Activated B cell treated with CpG ODN at 0.5 μM for 24 hours (primary cell): ENCODE results near the gene DLGAP1. TPM values are rescaled to one million over a fixed set of nuclear protein-coding genes. Genes with fewer than 3 reads are reported as not detected.

Experiments
- ATAC-seq: fragments of 200-7000 bp; cut with Tn5 transposase; one replicate; pipeline ENCODE4 v1.10.0; 2021; ENCODE audit warnings: low read depth, mild to moderate bottlenecking, moderate library complexity
- CTCF ChIA-PET: fragments of 350-600 bp; sonication (Branson Sonifier 250); formaldehyde crosslinking; loops from one replicate; lab custom pipeline; 2021; ENCODE audit warnings: antibody characterized with exemption; lab: Charles Lee
- POLR2A ChIA-PET: fragments of 350-600 bp; sonication (Branson Sonifier 250); formaldehyde crosslinking; loops from one replicate; lab custom pipeline; 2021; ENCODE audit warnings: antibody characterized with exemption; lab: Charles Lee
- DNase-seq: peaks from one replicate; pipeline ENCODE4 v3.0.0; 2022
- H3K27ac Mint-ChIP-seq: one replicate; pipeline ENCODE4 v1.8.0; 2020; ENCODE audit warnings: mixed read lengths
- H3K27me3 Mint-ChIP-seq: one replicate; pipeline ENCODE4 v1.8.0; 2021; ENCODE audit warnings: mixed read lengths
- H3K36me3 Mint-ChIP-seq: one replicate; pipeline ENCODE4 v1.8.0; 2021; ENCODE audit warnings: low read depth, mixed read lengths
- H3K4me1 Mint-ChIP-seq: one replicate; pipeline ENCODE4 v1.8.0; 2021; ENCODE audit warnings: mixed read lengths
- H3K4me3 Mint-ChIP-seq: one replicate; pipeline ENCODE4 v1.8.0; 2020; ENCODE audit warnings: mild to moderate bottlenecking, mixed read lengths
- H3K9me3 Mint-ChIP-seq: one replicate; pipeline ENCODE4 v1.8.0; 2020; ENCODE audit warnings: mixed read lengths
- intact Hi-C: fragments of 100-400 bp; cut with micrococcal nuclease; formaldehyde crosslinking; loops from one replicate; pipeline ENCODE4 v1.15.1; 2024
- total RNA-seq: library from RNA; stranded (reverse); gene quantifications from 2 replicates; pipeline ENCODE4 v1.2.3, GENCODE V29; 2022
- TF ChIP-seq, protein P1 (sequence below): fragments of 200-600 bp; IDR thresholded peaks from one replicate; pipeline ENCODE4 v1.8.0; 2022; ENCODE audit warnings: antibody characterized with exemption, mild to moderate bottlenecking

The DLGAP1 gene
- total RNA-seq, 1 donor from 2014 or later: 0.18 TPM

DNA sequence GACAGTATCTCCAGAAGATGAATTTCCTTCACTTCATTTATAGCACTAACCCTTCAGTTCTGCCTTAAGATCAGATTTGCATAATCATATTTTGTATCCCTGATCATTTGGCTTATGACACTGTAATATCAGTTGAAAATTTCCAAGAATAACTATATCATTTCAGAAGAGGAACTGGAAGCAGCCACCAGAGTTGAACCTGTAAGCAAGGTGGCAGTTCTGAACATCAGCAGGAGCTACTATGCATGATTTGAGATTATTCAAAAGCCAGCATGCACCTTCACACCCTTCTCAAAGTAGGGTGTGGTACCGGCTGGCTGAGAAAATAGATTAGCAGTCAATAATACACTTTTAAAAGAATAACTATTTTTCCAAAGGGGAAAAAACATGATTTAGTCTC is 328.2 kb downstream of the DLGAP1 start:
- intact Hi-C loops: no loop called here
- DNase-seq: no peak
- CTCF ChIA-PET: no interaction called here

DNA sequence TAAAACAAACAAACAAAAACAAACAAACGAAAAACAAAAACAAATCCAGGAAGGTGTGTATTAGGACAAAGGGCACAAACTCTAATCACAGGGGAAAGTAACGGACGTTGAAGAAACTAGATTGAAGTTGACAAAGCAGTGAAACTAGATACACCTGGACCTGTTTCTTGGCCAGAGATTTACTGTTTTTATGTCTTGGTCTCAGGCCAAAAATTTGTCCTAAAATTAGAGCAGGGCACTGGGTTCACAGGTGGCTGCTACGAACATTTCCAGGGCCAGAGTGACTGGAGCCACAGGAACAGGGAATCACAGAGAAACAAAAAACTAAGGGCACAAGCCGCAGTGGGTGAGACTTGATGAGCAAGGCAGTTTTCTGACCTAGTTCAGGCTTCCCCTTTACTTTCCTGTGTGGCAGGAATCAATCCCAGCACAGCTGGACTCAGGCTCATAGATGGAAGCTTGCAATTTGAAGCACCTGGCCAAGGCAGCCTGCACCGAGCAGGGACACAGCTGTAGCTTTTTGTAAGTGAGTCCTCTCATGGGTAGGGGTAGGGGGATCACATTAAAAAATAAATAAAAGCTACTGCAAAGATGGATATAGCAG is 329.4 kb downstream of the DLGAP1 start:
- Mint-ChIP-seq H3K27ac (no peak overlapping the region), H3K27me3 (no peaks in the 10 kb centered on the region)
- CTCF ChIA-PET: no interaction called here

More for the DNA sequence above, 328.2 kb downstream of the DLGAP1 start:
- Mint-ChIP-seq H3K4me3 (no peak overlapping the region), H3K27me3 (no peaks in the 10 kb centered on the region), H3K9me3 (no peaks in the 10 kb centered on the region), H3K27ac (no peak overlapping the region), H3K36me3 (no peaks in the 10 kb centered on the region), H3K4me1 (no peaks in the 10 kb centered on the region)
- POLR2A ChIA-PET: no interaction called here
- TF ChIP-seq, protein P1, sequence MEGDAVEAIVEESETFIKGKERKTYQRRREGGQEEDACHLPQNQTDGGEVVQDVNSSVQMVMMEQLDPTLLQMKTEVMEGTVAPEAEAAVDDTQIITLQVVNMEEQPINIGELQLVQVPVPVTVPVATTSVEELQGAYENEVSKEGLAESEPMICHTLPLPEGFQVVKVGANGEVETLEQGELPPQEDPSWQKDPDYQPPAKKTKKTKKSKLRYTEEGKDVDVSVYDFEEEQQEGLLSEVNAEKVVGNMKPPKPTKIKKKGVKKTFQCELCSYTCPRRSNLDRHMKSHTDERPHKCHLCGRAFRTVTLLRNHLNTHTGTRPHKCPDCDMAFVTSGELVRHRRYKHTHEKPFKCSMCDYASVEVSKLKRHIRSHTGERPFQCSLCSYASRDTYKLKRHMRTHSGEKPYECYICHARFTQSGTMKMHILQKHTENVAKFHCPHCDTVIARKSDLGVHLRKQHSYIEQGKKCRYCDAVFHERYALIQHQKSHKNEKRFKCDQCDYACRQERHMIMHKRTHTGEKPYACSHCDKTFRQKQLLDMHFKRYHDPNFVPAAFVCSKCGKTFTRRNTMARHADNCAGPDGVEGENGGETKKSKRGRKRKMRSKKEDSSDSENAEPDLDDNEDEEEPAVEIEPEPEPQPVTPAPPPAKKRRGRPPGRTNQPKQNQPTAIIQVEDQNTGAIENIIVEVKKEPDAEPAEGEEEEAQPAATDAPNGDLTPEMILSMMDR: no peak
- ATAC-seq: no peak

GRCh38 chr18:4125224-4125623 is 329.9 kb downstream of the DLGAP1 start:
- CTCF ChIA-PET: no interaction called here
- Mint-ChIP-seq H3K9me3 (no peaks in the 10 kb centered on the region), H3K4me3 (no peak overlapping the region), H3K4me1 (no peaks in the 10 kb centered on the region), H3K36me3 (no peaks in the 10 kb centered on the region), H3K27ac (no peak overlapping the region), H3K27me3 (no peaks in the 10 kb centered on the region)
- no peak for DNase-seq
- TF ChIP-seq, protein P1: no peak
- intact Hi-C loops: no loop called here
- ATAC-seq: no peak
- POLR2A ChIA-PET: no interaction called here

More for the DNA sequence above, 329.4 kb downstream of the DLGAP1 start:
- POLR2A ChIA-PET: no interaction called here
- H3K4me1 Mint-ChIP-seq: no peaks in the 10 kb centered on the region
- no peak overlapping the region for H3K4me3 Mint-ChIP-seq
- no peaks in the 10 kb centered on the region for H3K9me3 Mint-ChIP-seq
- no peak for ATAC-seq
- intact Hi-C loops: no loop called here
- TF ChIP-seq, protein P1: no peak
- DNase-seq: no peak
- H3K36me3 Mint-ChIP-seq: no peaks in the 10 kb centered on the region

DNA sequence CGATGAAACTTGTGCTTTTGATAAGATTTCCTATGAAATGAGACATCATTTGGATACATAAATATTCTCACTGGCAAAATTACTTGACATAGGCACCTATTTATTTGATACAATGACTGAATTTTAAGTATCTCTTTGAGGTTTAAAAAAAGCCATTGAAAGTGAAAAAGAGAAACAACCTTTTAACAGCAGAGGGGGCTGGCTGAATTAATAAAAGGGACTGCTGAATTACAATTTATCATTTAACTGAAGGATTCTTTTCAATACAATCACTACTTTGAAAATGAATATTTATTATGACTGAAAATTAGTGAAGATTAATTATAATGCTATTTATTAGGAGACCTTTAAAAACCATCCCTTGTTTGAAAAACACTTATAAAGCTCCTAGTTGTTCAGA is 335.3 kb downstream of the DLGAP1 start:
- POLR2A ChIA-PET: no interaction called here
- no peak overlapping the region for H3K27ac Mint-ChIP-seq
- ATAC-seq: no peak

GRCh38 chr18:4119127-4119648 is 335.9 kb downstream of the DLGAP1 start:
- no peaks in the 10 kb centered on the region for H3K36me3 Mint-ChIP-seq
- H3K4me3 Mint-ChIP-seq: no peak overlapping the region
- ChIA-PET CTCF (interaction anchor here (1.2 to 1.3 kb wide), 2 partner anchors 10 to 11 kb away, joined by 3 read pairs; no protein-coding TSS in a partner anchor), POLR2A (no interaction called here)
- no peaks in the 10 kb centered on the region for H3K4me1 Mint-ChIP-seq
- DNase-seq (no peak), ATAC-seq (no peak)
- intact Hi-C loops: no loop called here
- TF ChIP-seq, protein P1: no peak
- no peaks in the 10 kb centered on the region for H3K27me3 Mint-ChIP-seq
- H3K9me3 Mint-ChIP-seq: no peaks in the 10 kb centered on the region
- H3K27ac Mint-ChIP-seq: no peak overlapping the region

More for the DNA sequence above, 335.3 kb downstream of the DLGAP1 start:
- TF ChIP-seq, protein P1: no peak
- no peak for DNase-seq
- Mint-ChIP-seq H3K4me1 (no peaks in the 10 kb centered on the region), H3K27me3 (no peaks in the 10 kb centered on the region), H3K4me3 (no peak overlapping the region), H3K9me3 (no peaks in the 10 kb centered on the region), H3K36me3 (no peaks in the 10 kb centered on the region)
- intact Hi-C loops: no loop called here
- CTCF ChIA-PET: interaction anchor here (1.2 kb wide), 1 partner anchor 11 kb away, joined by 3 read pairs; no protein-coding TSS in a partner anchor
